ENCODE measurements around the gene ALDH1A2. TPM values are rescaled to one million over a fixed set of nuclear protein-coding genes. Genes with fewer than 3 reads are reported as not detected.
A peak's percentile ranks its signal among the peaks of the same experiment; 100 is the strongest.

Gene ALDH1A2
- total RNA-seq, 1 experiment from 2014 or later = 0.22 TPM

DNA sequence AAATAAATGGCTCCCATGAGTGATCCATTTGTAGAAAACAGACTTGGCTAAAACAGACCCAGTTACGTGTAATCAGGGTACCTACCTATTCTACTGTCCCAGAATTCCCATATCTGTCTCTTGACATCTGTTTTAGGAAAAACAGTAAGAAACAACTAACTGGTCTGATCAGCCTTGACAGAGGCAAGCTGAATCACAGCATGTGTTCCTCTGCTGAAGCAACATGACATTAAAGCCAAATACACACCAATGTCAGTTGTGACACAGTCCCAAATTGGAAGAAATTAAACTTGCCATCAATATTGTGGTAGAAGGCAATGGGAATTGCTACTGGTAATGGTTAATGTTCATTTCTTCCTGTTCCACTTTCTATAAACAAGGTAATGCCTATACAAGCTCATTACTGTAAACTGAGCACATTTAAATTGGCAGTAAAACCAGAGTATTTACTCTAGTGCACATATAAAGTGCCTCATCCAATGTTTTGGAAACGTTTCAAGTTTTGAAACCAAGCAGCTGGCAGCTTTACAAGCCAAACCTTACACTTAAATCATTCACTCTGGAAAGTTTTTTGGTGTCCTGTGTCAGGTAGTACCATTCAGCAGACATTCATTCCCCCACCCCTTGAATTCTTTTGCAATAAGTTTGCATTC is 27.0 kb downstream of the ALDH1A2 start:
- Histone ChIP-seq H4K20me1 (ENCODE audit: low read length) (no peaks in the 10 kb centered on the region), H3F3A (ENCODE audit: low read length, unreplicated experiment) (peaks cover 14% of the 10 kb centered on the region), H3K79me2 (ENCODE audit: low read length) (no peaks in the 10 kb centered on the region), H3K36me3 (ENCODE audit: low read depth, low read length) (no peaks in the 10 kb centered on the region), H2AFZ (ENCODE audit: low read length) (no peak overlapping the region; the same call in 1 of the 2 replicates), H3K4me1 (ENCODE audit: insufficient read depth, low read length) (peaks cover 47% of the 10 kb centered on the region), H3K9me3 (ENCODE audit: low read length) (no peaks in the 10 kb centered on the region), H3K4me3 (ENCODE audit: low read length) (no peak overlapping the region), H3K9me2 (replicated peaks; ENCODE audit: low read length) (no peaks in the 10 kb centered on the region), H3K4me2 (ENCODE audit: low read length) (peak overlapping the region; percentile 68), H3K27ac (ENCODE audit: low read length) (peak overlapping the region; percentile 80), H3K27me3 (ENCODE audit: low read length) (no peaks in the 10 kb centered on the region), H3K9ac (ENCODE audit: low read length) (no peak overlapping the region)
- DNase-seq (peak; percentile 96), ATAC-seq (peak; percentile 72)
- no TSS peak for BruUV-seq (replicated peaks)
- no peak for TF ChIP-seq EZH2phosphoT487 (IDR thresholded peaks at IDR 0.05; ENCODE audit: borderline replicate concordance, low read length)
- TF ChIP-seq, protein P1, sequence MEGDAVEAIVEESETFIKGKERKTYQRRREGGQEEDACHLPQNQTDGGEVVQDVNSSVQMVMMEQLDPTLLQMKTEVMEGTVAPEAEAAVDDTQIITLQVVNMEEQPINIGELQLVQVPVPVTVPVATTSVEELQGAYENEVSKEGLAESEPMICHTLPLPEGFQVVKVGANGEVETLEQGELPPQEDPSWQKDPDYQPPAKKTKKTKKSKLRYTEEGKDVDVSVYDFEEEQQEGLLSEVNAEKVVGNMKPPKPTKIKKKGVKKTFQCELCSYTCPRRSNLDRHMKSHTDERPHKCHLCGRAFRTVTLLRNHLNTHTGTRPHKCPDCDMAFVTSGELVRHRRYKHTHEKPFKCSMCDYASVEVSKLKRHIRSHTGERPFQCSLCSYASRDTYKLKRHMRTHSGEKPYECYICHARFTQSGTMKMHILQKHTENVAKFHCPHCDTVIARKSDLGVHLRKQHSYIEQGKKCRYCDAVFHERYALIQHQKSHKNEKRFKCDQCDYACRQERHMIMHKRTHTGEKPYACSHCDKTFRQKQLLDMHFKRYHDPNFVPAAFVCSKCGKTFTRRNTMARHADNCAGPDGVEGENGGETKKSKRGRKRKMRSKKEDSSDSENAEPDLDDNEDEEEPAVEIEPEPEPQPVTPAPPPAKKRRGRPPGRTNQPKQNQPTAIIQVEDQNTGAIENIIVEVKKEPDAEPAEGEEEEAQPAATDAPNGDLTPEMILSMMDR (conservative IDR thresholded peaks at IDR 0.05; ENCODE audit: low read depth, low read length) = no peak
- TF ChIP-seq EZH2 (IDR thresholded peaks at IDR 0.05; ENCODE audit: low read length, unreplicated experiment) = no peak
- CTCF ChIA-PET = interaction anchor here (0.6 to 1.0 kb wide), 3 partner anchors 28 to 288 kb away, joined by 4 to 5 read pairs (median 4); no protein-coding TSS in a partner anchor
- intact Hi-C loops (cut with micrococcal nuclease) = loop anchor here (2.0 kb wide), 3 partner anchors 18 to 66 kb away; no protein-coding TSS in a partner anchor
- POLR2A ChIA-PET (ENCODE audit: unreplicated experiment) = interaction anchor here (0.7 kb wide), 1 partner anchor 32 kb away, joined by 3 read pairs; no protein-coding TSS in a partner anchor

DNA sequence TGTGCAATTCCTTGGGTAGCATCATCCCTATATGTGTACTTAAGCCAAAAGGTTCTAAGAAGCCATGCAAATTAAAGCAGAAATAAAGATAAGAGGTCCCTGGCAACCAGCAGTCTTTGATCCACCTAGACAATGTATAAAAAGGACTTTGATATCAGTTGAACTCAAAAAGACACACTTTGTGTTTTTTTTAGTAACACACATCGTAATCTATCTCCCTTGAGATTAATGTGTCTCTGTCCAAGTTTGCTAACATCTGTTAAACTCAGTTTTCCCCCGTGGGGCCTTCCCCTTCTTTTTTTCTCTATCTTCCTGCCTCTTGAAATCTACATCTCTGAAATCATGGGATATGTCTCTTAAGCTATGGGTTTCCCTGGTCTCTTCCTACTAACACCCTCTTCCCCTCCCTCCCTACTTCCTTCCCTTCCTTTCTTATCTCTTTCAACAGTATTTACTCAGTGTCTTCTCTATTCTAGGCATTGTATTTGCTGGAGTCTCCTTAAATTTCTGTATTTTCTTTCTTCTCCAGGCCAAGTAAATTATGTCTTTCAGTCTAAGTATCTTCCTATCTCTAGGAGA is 27.7 kb downstream of the ALDH1A2 start:
- CTCF ChIA-PET = no interaction called here

More for the DNA sequence above, 27.7 kb downstream of the ALDH1A2 start:
- peak overlapping the region; percentile 48 for H3K4me2 ChIP-seq (ENCODE audit: low read length)
- BruUV-seq (replicated peaks) = no TSS peak
- no peaks in the 10 kb centered on the region for H3K79me2 ChIP-seq (ENCODE audit: low read length)
- H2AFZ ChIP-seq (ENCODE audit: low read length) = no peak overlapping the region
- no peaks in the 10 kb centered on the region for H4K20me1 ChIP-seq (ENCODE audit: low read length)
- DNase-seq = no peak
- H3K4me1 ChIP-seq (ENCODE audit: insufficient read depth, low read length) = peaks cover 46% of the 10 kb centered on the region
- ATAC-seq = no peak
- peak overlapping the region; percentile 80 for H3K27ac ChIP-seq (ENCODE audit: low read length)
- POLR2A ChIA-PET (ENCODE audit: unreplicated experiment) = no interaction called here
- H3K4me3 ChIP-seq (ENCODE audit: low read length) = no peak overlapping the region
- H3K9ac ChIP-seq (ENCODE audit: low read length) = no peak overlapping the region
- H3K9me3 ChIP-seq (ENCODE audit: low read length) = no peaks in the 10 kb centered on the region
- no peaks in the 10 kb centered on the region for H3K36me3 ChIP-seq (ENCODE audit: low read depth, low read length)
- intact Hi-C loops (cut with micrococcal nuclease) = loop anchor here (2.0 kb wide), 3 partner anchors 19 to 65 kb away; no protein-coding TSS in a partner anchor
- TF ChIP-seq EZH2 (IDR thresholded peaks at IDR 0.05; ENCODE audit: low read length, unreplicated experiment) (no peak), EZH2phosphoT487 (IDR thresholded peaks at IDR 0.05; ENCODE audit: borderline replicate concordance, low read length) (no peak)
- TF ChIP-seq, protein P1 (conservative IDR thresholded peaks at IDR 0.05; ENCODE audit: low read depth, low read length) = no peak
- H3F3A ChIP-seq (ENCODE audit: low read length, unreplicated experiment) = peaks cover 14% of the 10 kb centered on the region
- H3K27me3 ChIP-seq (ENCODE audit: low read length) = no peaks in the 10 kb centered on the region
- no peaks in the 10 kb centered on the region for H3K9me2 ChIP-seq (replicated peaks; ENCODE audit: low read length)

Data from PC-3 (cell line).